8988T (cell line): ENCODE results near the gene IVL.

Experiments
- DNase-seq: peaks from one replicate; pipeline ENCODE4 v3.0.0; 2011

Gene IVL

GRCh38 chr1:152953761-152954160 is 45.4 kb downstream of the IVL start:
- DNase-seq: no peak

GRCh38 chr1:152954436-152954835 is 46.1 kb downstream of the IVL start:
- no peak for DNase-seq

GRCh38 chr1:152957561-152957960 is 49.2 kb downstream of the IVL start:
- DNase-seq: no peak

GRCh38 chr1:152959273-152959672 is 50.9 kb downstream of the IVL start:
- DNase-seq: no peak

GRCh38 chr1:152959801-152960451 is 51.6 kb downstream of the IVL start:
- DNase-seq: no peak

GRCh38 chr1:152960452-152961044 is 52.2 kb downstream of the IVL start:
- no peak for DNase-seq
